Measurements from ENCODE around the gene MINDY4.

GRCh38 chr7:30727061-30727945, 43.9 kb upstream of the MINDY4 start:
- no peak for TF ChIP-seq CTCF (conservative IDR thresholded peaks at IDR 0.05 in 1 of 2, IDR thresholded peaks at IDR 0.05 in 1 of 2; ENCODE audit: extremely low read depth in 1 of 2, insufficient read depth in 1 of 2, low read depth in 1 of 2, low read length in 2 of 2)
- TF ChIP-seq EZH2 (IDR thresholded peaks at IDR 0.05; ENCODE audit: borderline replicate concordance, low read length), result no peak
